ENCODE measurements around the gene ORAI3. TPM values are rescaled to one million over a fixed set of nuclear protein-coding genes. Genes with fewer than 3 reads are reported as not detected.

The ORAI3 gene
- total RNA-seq, 1 experiment from 2014 or later: 10.8 TPM

DNA sequence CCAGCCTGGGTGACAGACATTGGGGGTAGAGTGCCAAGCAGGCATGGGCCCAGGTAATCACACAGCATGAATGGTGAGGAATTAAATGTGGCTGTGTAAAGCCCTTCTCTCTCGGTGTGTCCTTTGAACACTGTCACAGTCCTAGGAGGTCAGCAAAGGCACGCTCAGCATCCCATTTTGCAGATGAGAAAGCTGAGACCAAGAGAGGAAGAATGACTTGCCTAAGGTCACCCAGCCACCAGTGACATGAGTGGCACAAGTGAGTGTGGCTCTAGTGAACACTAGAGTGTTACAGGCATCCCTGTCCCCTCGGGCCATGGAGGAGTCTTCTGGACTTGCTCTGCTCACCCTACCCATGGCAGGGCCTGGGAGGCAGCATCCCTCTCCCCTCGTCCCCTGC is 41.8 kb upstream of the ORAI3 start:
- Mint-ChIP-seq H3K4me1 (peaks cover 19% of the 10 kb centered on the region), H3K27ac (no peak overlapping the region), H3K9me3 (peaks cover 3% of the 10 kb centered on the region; the same call in 1 of the 2 replicates), H3K4me3 (no peak overlapping the region), H3K27me3 (ENCODE audit: low read depth) (peaks cover 2% of the 10 kb centered on the region; the same call in 1 of the 2 replicates), H3K36me3 (no peaks in the 10 kb centered on the region)
- DNase-seq (ENCODE audit: low spot score) (no peak), ATAC-seq (no peak)
- ChIA-PET POLR2A (no interaction called here), CTCF (interaction anchor here (1.2 kb wide), 1 partner anchor 93 kb away, joined by 5 read pairs; no protein-coding TSS in a partner anchor)
- no peak for TF ChIP-seq MYBL2 (CRISPR knock-in tag; IDR thresholded peaks at IDR 0.05)
- TF ChIP-seq, protein P1, sequence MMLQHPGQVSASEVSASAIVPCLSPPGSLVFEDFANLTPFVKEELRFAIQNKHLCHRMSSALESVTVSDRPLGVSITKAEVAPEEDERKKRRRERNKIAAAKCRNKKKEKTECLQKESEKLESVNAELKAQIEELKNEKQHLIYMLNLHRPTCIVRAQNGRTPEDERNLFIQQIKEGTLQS (CRISPR knock-in tag; conservative IDR thresholded peaks at IDR 0.05): no peak
- no peak for TF ChIP-seq TCF7 (CRISPR knock-in tag; IDR thresholded peaks at IDR 0.05; ENCODE audit: low read depth)
- TF ChIP-seq, protein P2, sequence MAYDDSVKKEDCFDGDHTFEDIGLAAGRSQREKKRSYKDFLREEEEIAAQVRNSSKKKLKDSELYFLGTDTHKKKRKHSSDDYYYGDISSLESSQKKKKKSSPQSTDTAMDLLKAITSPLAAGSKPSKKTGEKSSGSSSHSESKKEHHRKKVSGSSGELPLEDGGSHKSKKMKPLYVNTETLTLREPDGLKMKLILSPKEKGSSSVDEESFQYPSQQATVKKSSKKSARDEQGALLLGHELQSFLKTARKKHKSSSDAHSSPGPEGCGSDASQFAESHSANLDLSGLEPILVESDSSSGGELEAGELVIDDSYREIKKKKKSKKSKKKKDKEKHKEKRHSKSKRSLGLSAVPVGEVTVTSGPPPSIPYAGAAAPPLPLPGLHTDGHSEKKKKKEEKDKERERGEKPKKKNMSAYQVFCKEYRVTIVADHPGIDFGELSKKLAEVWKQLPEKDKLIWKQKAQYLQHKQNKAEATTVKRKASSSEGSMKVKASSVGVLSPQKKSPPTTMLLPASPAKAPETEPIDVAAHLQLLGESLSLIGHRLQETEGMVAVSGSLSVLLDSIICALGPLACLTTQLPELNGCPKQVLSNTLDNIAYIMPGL (CRISPR knock-in tag; IDR thresholded peaks at IDR 0.05): no peak
- TF ChIP-seq, protein P3, sequence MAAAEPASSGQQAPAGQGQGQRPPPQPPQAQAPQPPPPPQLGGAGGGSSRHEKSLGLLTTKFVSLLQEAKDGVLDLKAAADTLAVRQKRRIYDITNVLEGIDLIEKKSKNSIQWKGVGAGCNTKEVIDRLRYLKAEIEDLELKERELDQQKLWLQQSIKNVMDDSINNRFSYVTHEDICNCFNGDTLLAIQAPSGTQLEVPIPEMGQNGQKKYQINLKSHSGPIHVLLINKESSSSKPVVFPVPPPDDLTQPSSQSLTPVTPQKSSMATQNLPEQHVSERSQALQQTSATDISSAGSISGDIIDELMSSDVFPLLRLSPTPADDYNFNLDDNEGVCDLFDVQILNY (CRISPR knock-in tag; IDR thresholded peaks at IDR 0.05): no peak
- TF ChIP-seq SMAD3 (CRISPR knock-in tag; IDR thresholded peaks at IDR 0.05; ENCODE audit: borderline replicate concordance): no peak

DNA sequence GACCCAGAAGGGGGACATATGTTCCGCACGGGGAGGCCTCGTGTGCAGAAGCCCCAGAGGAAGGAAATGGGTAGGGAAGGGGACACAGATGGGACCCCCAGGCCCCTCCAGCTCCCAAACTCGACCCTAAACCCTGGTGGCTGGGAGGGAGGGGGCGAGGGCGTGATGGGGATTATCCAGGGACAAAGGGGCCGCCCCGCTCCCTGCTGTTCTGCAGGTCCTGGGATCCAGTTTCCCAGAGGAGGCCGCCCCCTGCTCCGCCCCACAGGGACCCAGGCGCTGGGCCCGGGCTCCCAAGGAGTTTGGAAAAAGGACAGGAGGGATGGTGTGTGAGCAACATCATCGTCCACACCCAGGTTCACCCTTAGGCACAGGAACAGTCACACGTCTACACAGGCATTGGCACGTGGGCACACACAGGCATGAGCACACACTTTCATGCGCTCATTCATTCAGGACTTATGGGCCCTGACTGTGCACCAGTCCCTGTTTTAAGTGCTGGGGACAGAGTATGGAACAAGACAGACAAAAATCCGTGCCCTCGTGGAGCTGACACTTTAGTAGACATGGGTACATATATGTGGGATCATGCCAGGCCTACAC is 38.3 kb upstream of the ORAI3 start:
- no peak overlapping the region for H3K4me3 Mint-ChIP-seq
- H3K9me3 Mint-ChIP-seq: no peaks in the 10 kb centered on the region
- H3K4me1 Mint-ChIP-seq: peaks cover 10% of the 10 kb centered on the region
- H3K36me3 Mint-ChIP-seq: no peaks in the 10 kb centered on the region
- peak; percentile 66 for ATAC-seq
- ChIA-PET CTCF (interaction anchor here (0.9 to 1.6 kb wide), 2 partner anchors 9 to 66 kb away, joined by 3 to 6 read pairs; no protein-coding TSS in a partner anchor), POLR2A (interaction anchor here (1.0 kb wide), 1 partner anchor 9 kb away, joined by 3 read pairs; no protein-coding TSS in a partner anchor)
- DNase-seq (ENCODE audit: low spot score): peak; percentile 28
- no peaks in the 10 kb centered on the region; the same call in 1 of the 2 replicates for H3K27me3 Mint-ChIP-seq (ENCODE audit: low read depth)
- TF ChIP-seq ZNF416 (CRISPR knock-in tag; IDR thresholded peaks at IDR 0.05): no peak
- peak; percentile 23; the same call in 1 of the 2 replicates for TF ChIP-seq ZNF423 (CRISPR knock-in tag; IDR thresholded peaks at IDR 0.05)
- no peak overlapping the region for H3K27ac Mint-ChIP-seq

DNA sequence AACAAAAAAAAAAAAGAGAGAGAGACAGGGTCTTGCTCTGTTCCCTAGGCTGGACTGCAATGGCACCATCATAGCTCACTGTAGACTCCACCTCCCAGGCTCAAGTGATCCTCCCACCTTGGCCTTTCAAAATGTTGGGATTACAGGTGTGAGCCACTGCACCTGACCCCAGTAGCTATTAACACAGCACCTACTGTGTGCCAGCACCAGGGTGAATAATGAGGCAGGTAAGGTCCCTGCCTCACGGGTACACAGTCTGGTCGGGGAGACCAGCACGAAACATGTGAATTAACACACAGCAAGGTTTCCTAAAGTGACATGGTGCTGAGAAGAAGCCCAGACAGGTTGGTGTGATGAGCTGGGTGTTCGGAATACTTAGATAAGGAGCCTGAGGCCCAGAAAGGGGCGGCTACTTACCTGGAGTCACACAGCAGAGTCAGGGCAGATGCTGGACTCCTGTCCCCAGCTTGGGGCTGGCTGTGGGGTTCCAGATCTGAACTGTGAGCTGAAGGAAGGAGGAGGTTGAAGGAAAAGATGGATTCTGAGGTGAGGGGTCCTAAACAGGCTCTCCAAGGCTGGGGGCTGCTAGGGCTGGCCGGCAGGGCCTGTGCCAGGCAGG is 36.0 kb upstream of the ORAI3 start:
- Mint-ChIP-seq H3K4me1 (peaks cover 10% of the 10 kb centered on the region), H3K27ac (no peak overlapping the region), H3K36me3 (no peaks in the 10 kb centered on the region), H3K9me3 (no peaks in the 10 kb centered on the region), H3K4me3 (no peak overlapping the region), H3K27me3 (ENCODE audit: low read depth) (no peaks in the 10 kb centered on the region; the same call in 1 of the 2 replicates)
- TF ChIP-seq RELA (CRISPR knock-in tag; IDR thresholded peaks at IDR 0.05; ENCODE audit: borderline replicate concordance) (no peak), ELF4 (CRISPR knock-in tag; IDR thresholded peaks at IDR 0.05; ENCODE audit: low read depth) (no peak), CBFB (CRISPR knock-in tag; IDR thresholded peaks at IDR 0.05; ENCODE audit: low read depth) (no peak), SOX15 (CRISPR knock-in tag; IDR thresholded peaks at IDR 0.05) (no peak), GABPB1 (CRISPR knock-in tag; IDR thresholded peaks at IDR 0.05) (no peak), TCF7 (CRISPR knock-in tag; IDR thresholded peaks at IDR 0.05; ENCODE audit: low read depth) (no peak), SMAD3 (CRISPR knock-in tag; IDR thresholded peaks at IDR 0.05; ENCODE audit: borderline replicate concordance) (no peak), ZNF671 (CRISPR knock-in tag; IDR thresholded peaks at IDR 0.05) (no peak)
- TF ChIP-seq, protein P4, sequence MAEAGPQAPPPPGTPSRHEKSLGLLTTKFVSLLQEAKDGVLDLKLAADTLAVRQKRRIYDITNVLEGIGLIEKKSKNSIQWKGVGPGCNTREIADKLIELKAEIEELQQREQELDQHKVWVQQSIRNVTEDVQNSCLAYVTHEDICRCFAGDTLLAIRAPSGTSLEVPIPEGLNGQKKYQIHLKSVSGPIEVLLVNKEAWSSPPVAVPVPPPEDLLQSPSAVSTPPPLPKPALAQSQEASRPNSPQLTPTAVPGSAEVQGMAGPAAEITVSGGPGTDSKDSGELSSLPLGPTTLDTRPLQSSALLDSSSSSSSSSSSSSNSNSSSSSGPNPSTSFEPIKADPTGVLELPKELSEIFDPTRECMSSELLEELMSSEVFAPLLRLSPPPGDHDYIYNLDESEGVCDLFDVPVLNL (CRISPR knock-in tag; IDR thresholded peaks at IDR 0.05; ENCODE audit: borderline replicate concordance, low read depth): no peak
- TF ChIP-seq, protein P5, sequence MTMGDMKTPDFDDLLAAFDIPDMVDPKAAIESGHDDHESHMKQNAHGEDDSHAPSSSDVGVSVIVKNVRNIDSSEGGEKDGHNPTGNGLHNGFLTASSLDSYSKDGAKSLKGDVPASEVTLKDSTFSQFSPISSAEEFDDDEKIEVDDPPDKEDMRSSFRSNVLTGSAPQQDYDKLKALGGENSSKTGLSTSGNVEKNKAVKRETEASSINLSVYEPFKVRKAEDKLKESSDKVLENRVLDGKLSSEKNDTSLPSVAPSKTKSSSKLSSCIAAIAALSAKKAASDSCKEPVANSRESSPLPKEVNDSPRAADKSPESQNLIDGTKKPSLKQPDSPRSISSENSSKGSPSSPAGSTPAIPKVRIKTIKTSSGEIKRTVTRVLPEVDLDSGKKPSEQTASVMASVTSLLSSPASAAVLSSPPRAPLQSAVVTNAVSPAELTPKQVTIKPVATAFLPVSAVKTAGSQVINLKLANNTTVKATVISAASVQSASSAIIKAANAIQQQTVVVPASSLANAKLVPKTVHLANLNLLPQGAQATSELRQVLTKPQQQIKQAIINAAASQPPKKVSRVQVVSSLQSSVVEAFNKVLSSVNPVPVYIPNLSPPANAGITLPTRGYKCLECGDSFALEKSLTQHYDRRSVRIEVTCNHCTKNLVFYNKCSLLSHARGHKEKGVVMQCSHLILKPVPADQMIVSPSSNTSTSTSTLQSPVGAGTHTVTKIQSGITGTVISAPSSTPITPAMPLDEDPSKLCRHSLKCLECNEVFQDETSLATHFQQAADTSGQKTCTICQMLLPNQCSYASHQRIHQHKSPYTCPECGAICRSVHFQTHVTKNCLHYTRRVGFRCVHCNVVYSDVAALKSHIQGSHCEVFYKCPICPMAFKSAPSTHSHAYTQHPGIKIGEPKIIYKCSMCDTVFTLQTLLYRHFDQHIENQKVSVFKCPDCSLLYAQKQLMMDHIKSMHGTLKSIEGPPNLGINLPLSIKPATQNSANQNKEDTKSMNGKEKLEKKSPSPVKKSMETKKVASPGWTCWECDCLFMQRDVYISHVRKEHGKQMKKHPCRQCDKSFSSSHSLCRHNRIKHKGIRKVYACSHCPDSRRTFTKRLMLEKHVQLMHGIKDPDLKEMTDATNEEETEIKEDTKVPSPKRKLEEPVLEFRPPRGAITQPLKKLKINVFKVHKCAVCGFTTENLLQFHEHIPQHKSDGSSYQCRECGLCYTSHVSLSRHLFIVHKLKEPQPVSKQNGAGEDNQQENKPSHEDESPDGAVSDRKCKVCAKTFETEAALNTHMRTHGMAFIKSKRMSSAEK (CRISPR knock-in tag; IDR thresholded peaks at IDR 0.05; ENCODE audit: borderline replicate concordance): no peak
- ATAC-seq (no peak), DNase-seq (ENCODE audit: low spot score) (no peak)
- POLR2A ChIA-PET: no interaction called here
- CTCF ChIA-PET: interaction anchor here (0.6 to 1.4 kb wide), 3 partner anchors 11 to 68 kb away, joined by 3 to 10 read pairs (median 8); no protein-coding TSS in a partner anchor

Data from WTC11 (cell line).